Stimulated activated CD8-positive, alpha-beta memory T cell treated with anti-CD3 and anti-CD28 coated beads, Interleukin-7, amount 100 ng/mL, for 1 hour (primary cell): ENCODE results near the gene CST3.
"Not testable (repeated sequence)": the region's sequence is repeated elsewhere in the genome, so short reads cannot be mapped to it uniquely, and the experiment has no call there.

Experiments
- DNase-seq, 2 donors: peaks; one replicate each; pipeline ENCODE4 v3.0.0-alpha.2; 2020; ENCODE audit warnings: low read depth in 2 of 2

CST3 gene

GRCh38 chr20:23628402-23629016 lies 9.2 kb downstream of the CST3 start:
- no peak for DNase-seq

GRCh38 chr20:23627501-23627900 lies 10.3 kb downstream of the CST3 start:
- no peak for DNase-seq

GRCh38 chr20:23626040-23626620 lies 11.6 kb downstream of the CST3 start:
- no peak for DNase-seq

- no peak for DNase-seq
Measured at GRCh38 chr20:23625236-23625964, 12.4 kb downstream of the CST3 start.

- DNase-seq: no peak
Measured at GRCh38 chr20:23624324-23624691, 13.4 kb downstream of the CST3 start.

GRCh38 chr20:23623666-23624323 lies 14.0 kb downstream of the CST3 start:
- no peak for DNase-seq

- no peak for DNase-seq
Measured at GRCh38 chr20:23622839-23623343, 14.9 kb downstream of the CST3 start.

GRCh38 chr20:23622401-23622800 lies 15.4 kb downstream of the CST3 start:
- DNase-seq: not testable (repeated sequence)

GRCh38 chr20:23620670-23621386 lies 16.9 kb downstream of the CST3 start:
- DNase-seq: not testable (repeated sequence)

GRCh38 chr20:23614163-23614562 lies 23.6 kb downstream of the CST3 start:
- no peak for DNase-seq

GRCh38 chr20:23613676-23614075 lies 24.1 kb downstream of the CST3 start:
- DNase-seq: no peak

- no peak for DNase-seq
Measured at GRCh38 chr20:23612396-23612795, 25.4 kb downstream of the CST3 start.

GRCh38 chr20:23609486-23610109 lies 28.2 kb downstream of the CST3 start:
- DNase-seq: no peak

GRCh38 chr20:23608251-23608846 lies 29.4 kb downstream of the CST3 start:
- no peak for DNase-seq

GRCh38 chr20:23607497-23608245 lies 30.1 kb downstream of the CST3 start:
- DNase-seq: no peak

GRCh38 chr20:23606652-23607049 lies 31.1 kb downstream of the CST3 start:
- peak; percentile 4 to 35 for DNase-seq

- no peak for DNase-seq
Measured at GRCh38 chr20:23605867-23606651, 31.7 kb downstream of the CST3 start, which contains the start of gene CST9. CST9 (minus strand) TSS chr20:23605917; CDS start chr20:23605864, 53 bp downstream.

GRCh38 chr20:23604306-23604705 lies 33.4 kb downstream of the CST3 start:
- no peak for DNase-seq

GRCh38 chr20:23603321-23603720 lies 34.4 kb downstream of the CST3 start:
- DNase-seq: no peak
